Measurements from ENCODE around the gene SOX1. TPM values are rescaled to one million over a fixed set of nuclear protein-coding genes. Genes with fewer than 3 reads are reported as not detected.

Gene SOX1
- total and polyA plus RNA-seq, 10 donors = not detected

DNA sequence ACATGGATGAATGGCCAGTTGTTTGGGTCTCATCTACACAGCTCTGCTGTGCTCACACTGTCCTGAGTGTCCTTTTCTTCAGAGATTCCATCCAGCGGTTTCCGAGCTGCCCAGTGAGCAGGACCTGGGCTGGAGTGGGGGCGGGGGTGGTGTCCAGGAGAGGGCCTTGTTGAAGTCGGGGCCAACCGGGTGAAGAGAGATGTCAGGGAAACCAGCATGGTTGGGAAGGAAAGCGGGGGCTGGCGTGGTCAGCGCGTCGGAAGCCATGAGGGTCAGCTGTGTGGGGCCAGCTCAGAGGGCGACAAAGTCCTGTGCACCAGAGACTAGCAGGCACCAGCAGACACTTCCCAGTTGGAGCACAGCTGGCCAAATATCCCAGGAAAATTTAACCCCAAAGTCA lies 37.8 kb upstream of the SOX1 start:
- TF ChIP-seq, protein P1, sequence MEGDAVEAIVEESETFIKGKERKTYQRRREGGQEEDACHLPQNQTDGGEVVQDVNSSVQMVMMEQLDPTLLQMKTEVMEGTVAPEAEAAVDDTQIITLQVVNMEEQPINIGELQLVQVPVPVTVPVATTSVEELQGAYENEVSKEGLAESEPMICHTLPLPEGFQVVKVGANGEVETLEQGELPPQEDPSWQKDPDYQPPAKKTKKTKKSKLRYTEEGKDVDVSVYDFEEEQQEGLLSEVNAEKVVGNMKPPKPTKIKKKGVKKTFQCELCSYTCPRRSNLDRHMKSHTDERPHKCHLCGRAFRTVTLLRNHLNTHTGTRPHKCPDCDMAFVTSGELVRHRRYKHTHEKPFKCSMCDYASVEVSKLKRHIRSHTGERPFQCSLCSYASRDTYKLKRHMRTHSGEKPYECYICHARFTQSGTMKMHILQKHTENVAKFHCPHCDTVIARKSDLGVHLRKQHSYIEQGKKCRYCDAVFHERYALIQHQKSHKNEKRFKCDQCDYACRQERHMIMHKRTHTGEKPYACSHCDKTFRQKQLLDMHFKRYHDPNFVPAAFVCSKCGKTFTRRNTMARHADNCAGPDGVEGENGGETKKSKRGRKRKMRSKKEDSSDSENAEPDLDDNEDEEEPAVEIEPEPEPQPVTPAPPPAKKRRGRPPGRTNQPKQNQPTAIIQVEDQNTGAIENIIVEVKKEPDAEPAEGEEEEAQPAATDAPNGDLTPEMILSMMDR (IDR thresholded peaks at IDR 0.05 in 8 of 11, conservative IDR thresholded peaks at IDR 0.05 in 3 of 11) = no peak
- no peak for TF ChIP-seq POLR2AphosphoS5 (IDR thresholded peaks at IDR 0.05)
- no peak for TF ChIP-seq POLR2A (IDR thresholded peaks at IDR 0.05)
- H3K4me1 ChIP-seq = no peaks in the 10 kb centered on the region
- H3K9me3 ChIP-seq = no peaks in the 10 kb centered on the region
- no peak for DNase-seq
- no peaks in the 10 kb centered on the region for H3K36me3 ChIP-seq
- no peak overlapping the region for H3K4me3 ChIP-seq
- intact Hi-C loops (cut with DNase I; ENCODE audit: low total_unique reads) = no loop called here
- WGBS, 5 donors = 84 to 96% (median 89%) methylated on average over 11 of the region's 11 CpGs
- H3K27ac ChIP-seq = no peak overlapping the region
- H3K27me3 ChIP-seq (replicated peaks in 1 of 7) = peaks cover 0 to 31% (median 0%) of the 10 kb centered on the region in 7 donors

DNA sequence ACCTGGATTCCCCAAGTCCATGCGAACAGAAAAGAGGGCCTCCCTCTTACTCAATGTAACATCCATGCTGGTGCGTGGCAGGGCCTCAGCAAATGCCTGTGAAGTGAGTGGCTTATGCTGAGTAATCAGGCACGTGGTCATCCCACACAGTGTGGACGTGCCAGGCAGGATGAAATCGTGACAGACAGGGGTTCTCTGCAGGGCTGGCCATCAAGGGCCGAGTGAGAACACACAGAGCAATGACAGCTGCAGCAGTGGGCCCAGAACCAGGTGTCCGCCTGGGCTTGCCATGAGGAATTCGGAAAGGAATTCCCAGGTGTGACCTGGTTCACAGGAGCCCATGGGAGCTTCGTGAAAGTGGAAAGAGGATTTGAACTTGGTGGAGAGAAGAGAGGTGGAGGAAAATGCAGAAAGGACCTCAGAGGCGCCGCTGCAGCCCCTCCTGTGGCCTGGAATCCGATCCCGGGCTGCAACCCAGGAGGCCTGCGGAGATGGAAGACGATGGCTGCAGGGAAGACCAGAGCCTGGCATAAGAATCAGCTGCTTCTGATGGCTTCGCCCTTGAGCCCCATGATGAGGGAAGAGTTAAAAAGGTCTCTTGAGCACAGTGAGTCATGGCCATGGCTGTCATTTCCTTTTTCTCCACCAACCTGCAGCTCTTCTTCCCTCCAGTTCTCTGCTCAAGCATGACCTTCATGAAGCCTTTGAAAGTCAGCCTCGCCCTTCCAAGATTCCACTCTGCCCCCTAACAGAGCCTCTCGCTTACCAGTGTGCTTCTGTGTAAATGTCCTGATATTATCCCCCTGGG lies 34.6 kb upstream of the SOX1 start:
- Histone ChIP-seq H3K27ac (no peak overlapping the region), H3K27me3 (replicated peaks in 1 of 7) (peaks cover 0 to 14% (median 0%) of the 10 kb centered on the region in 7 donors), H3K4me3 (no peak overlapping the region), H3K36me3 (no peaks in the 10 kb centered on the region), H3K4me1 (no peaks in the 10 kb centered on the region), H3K9me3 (no peaks in the 10 kb centered on the region)
- intact Hi-C loops (cut with DNase I; ENCODE audit: low total_unique reads) = no loop called here
- 63 to 81% (median 72%) methylated on average over 18 of the region's 18 CpGs for WGBS, 5 donors
- TF ChIP-seq POLR2AphosphoS5 (IDR thresholded peaks at IDR 0.05) (no peak), POLR2A (IDR thresholded peaks at IDR 0.05) (no peak)
- TF ChIP-seq, protein P1 (IDR thresholded peaks at IDR 0.05 in 8 of 11, conservative IDR thresholded peaks at IDR 0.05 in 3 of 11) = no peak
- no peak for DNase-seq

DNA sequence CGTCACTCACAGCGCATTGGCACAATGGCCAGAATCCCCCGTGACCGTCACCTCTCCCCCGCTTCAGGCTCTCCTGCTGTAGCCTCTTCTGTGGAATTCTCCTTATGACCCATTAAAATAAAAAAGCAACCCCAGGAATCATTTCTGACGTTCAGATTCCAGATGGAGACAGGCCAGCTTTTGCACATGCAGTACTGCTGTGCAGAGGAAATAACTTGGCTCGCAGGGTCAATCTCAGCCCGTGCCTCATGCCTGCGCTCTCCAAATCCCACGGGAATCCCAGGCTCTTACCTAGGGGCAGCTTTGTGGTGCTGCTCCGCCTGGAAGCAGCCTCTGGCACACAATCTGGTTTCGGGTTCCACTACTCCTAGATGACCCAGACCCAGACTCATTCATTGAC lies 32.7 kb upstream of the SOX1 start:
- H3K36me3 ChIP-seq = no peaks in the 10 kb centered on the region
- intact Hi-C loops (cut with DNase I; ENCODE audit: low total_unique reads) = no loop called here
- TF ChIP-seq, protein P1 (IDR thresholded peaks at IDR 0.05 in 8 of 11, conservative IDR thresholded peaks at IDR 0.05 in 3 of 11) = no peak
- no peak for TF ChIP-seq POLR2A (IDR thresholded peaks at IDR 0.05)
- no peak for TF ChIP-seq POLR2AphosphoS5 (IDR thresholded peaks at IDR 0.05)
- H3K4me3 ChIP-seq = no peak overlapping the region
- H3K4me1 ChIP-seq = no peaks in the 10 kb centered on the region
- H3K9me3 ChIP-seq = no peaks in the 10 kb centered on the region
- no peak for DNase-seq
- H3K27ac ChIP-seq = no peak overlapping the region
- 62 to 79% (median 74%) methylated on average over 12 of the region's 12 CpGs for WGBS, 5 donors
- H3K27me3 ChIP-seq (replicated peaks in 1 of 7) = peaks cover 0 to 17% (median 0%) of the 10 kb centered on the region in 7 donors

DNA sequence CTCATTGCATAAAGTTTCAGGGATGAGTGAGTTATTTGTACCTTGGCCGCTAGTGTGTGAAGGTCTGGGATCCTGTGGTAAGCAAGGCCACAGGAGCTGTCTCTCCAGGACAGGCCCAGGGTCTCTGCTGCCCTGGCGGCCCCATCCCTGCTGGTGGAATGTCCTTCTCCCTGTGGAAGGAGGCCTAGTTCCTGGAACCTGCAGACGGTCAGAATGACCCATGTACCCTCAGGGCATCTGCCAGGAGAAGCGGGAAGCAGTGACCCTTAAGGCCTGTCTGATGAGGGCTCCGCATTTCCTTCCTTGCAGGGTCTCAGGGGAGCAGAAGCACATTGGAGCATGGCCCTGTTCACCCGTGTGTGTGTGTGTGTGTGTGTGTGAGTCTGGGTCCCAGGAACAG lies 32.1 kb upstream of the SOX1 start:
- H3K4me3 ChIP-seq = no peak overlapping the region
- no peaks in the 10 kb centered on the region for H3K36me3 ChIP-seq
- no peaks in the 10 kb centered on the region for H3K4me1 ChIP-seq
- WGBS, 5 donors = 66 to 79% (median 68%) methylated on average over 6 of the region's 6 CpGs
- intact Hi-C loops (cut with DNase I; ENCODE audit: low total_unique reads) = no loop called here
- no peak overlapping the region for H3K27ac ChIP-seq
- no peaks in the 10 kb centered on the region for H3K9me3 ChIP-seq
- H3K27me3 ChIP-seq (replicated peaks in 1 of 7) = peaks cover 0 to 23% (median 0%) of the 10 kb centered on the region in 7 donors
- no peak for DNase-seq
- TF ChIP-seq, protein P1 (IDR thresholded peaks at IDR 0.05 in 8 of 11, conservative IDR thresholded peaks at IDR 0.05 in 3 of 11) = no peak
- TF ChIP-seq POLR2AphosphoS5 (IDR thresholded peaks at IDR 0.05) (no peak), POLR2A (IDR thresholded peaks at IDR 0.05) (no peak)
